ENCODE measurements around the gene RUNX1.

The RUNX1 gene

DNA sequence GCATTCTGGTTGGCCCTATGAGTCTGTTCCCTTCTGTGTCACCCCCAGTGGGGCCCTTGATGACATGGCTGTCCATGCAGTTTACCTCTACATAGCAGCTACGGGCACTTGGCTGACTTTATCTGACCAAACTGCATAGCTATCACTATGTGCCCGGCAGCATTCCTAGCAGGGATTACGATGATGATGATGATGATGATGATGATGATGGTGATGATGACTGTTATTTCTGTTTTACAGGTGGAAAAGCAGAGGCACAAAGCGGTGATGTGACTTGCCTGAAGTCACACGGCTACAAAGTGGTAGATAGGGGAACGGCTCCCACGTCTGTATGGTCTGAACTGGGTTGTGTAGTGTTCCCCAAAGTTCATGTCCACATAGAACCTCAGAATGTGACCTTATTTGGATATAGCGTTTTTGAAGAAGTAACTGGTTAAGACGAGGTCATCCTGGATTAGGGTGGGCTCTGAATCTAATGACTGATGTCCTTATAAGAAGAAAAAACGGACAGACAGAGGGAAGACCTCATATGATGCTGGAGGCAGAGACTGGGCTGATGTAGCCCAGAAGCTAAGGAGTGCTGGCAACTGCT is 57.6 kb downstream of the RUNX1 start:
- no peak for DNase-seq

GRCh38 chr21:34990842-34991241 is 58.3 kb downstream of the RUNX1 start:
- no peak for DNase-seq

- peak in 1 of 5 donors; percentile 76 for DNase-seq
Measured at GRCh38 chr21:34989337-34990151, 59.6 kb downstream of the RUNX1 start.

DNA sequence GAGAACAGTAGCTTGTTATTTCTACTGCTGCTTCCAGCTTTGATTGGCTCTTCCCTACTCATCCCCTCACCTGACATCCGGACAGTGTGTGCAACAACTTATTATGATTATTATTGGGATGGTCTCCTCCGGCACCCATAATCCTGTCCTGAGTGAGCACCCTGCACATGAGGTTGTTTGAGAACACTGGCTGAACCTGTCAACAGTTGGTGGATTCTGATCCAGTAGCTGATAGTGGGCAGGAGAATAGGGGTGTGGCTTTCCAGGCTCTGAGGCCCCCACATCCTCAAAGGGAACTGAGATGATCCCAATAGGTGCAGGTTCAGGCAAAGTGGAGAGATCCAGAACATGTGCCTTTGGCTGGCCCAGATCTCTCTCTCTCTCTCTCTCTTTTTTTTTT is 60.5 kb downstream of the RUNX1 start:
- no peak for DNase-seq

DNA sequence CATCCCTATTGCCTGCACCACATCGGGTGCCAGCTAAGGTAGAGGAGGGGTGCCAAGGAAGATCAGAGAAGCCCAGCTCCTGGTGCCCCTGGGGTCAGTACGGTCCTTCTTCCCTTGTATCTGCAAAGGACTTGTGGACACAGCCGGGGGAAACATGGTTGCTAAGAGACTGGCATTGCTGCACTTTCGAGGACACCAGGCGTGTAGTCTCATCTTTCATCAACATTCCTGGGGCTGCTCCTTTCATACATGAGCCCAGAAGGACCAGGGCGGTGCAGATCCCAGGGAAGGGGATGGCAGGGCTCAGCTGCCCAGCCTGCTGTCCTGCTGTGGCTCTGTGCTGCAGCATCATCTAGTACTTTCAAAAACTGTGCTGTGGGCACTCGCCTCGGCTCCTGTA is 61.0 kb downstream of the RUNX1 start:
- no peak for DNase-seq

DNA sequence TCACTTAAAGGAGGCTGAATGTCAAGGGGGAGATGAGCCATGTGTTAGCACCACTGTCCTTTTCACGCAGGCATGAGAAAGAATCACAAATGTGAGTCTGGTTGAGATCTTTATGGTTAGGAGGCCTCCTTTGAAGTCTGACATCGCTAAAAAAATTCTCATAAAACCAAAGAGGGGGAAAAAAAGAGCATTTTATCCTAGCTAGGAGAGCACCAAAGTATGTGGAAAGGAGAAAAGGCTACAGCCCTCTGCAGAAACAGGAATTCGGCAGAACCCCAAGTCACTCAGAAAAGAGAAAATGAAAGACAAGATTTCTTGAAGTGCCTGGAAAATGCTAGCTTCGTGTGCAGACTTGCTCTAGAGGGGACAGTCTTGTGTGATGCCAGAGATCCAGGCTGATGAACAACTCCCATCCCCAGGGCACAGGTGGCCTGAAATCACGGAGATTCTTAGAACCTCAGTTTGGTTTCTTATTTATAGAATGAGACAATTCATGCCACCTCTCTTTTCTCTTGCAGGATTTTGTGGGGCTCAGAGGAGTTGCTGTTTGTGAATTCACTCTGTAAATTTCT is 61.5 kb downstream of the RUNX1 start:
- no peak for DNase-seq

DNA sequence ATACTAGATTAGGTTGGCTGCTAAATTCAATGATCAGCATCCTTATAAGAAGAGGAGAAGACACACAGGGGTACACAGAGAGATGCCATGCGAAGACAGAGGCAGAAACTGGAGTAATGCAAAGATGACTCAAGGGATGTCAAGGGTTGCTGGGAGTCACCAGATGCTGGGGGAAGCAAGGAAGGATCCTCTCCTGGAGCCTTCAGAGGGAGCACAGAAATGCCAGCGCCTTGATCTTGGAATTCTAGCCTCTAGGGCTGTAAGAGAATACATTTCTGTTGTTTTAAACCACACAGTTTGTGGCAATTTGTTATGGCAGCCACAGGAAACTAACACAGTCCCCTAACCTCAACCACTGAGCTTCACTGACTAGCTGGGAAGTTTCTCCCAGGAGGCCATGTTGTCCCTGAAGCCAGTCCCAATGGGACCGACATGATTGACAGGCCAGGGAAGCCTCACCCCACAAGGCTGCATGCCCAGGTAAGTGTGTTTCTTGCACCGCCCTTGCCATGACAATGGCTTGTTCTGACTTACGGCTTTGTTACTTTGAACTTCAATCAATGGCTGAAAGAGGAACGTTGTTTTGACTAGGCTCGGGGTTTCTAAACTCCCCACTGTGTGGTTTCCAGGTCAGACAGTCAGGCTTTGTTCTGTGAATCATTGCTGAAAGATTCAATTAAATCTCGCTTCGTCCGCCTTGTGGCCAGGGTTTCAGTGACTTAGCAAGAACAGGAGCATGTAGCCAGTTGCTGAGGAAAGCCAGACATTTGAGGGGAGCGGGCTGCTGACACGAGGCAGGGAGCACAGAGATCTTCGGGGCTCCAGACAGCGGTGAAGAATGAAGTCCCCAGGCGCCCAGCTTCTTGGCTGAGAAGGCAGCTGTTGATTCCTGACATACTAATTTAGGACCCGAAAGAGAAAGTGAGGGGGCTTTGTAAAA is 62.3 kb downstream of the RUNX1 start:
- peak in 4 of 5 donors; percentile 42 to 86 (median 44) for DNase-seq

GRCh38 chr21:34984356-34985058 is 64.6 kb downstream of the RUNX1 start:
- DNase-seq = peak in 1 of 5 donors; percentile 27

DNA sequence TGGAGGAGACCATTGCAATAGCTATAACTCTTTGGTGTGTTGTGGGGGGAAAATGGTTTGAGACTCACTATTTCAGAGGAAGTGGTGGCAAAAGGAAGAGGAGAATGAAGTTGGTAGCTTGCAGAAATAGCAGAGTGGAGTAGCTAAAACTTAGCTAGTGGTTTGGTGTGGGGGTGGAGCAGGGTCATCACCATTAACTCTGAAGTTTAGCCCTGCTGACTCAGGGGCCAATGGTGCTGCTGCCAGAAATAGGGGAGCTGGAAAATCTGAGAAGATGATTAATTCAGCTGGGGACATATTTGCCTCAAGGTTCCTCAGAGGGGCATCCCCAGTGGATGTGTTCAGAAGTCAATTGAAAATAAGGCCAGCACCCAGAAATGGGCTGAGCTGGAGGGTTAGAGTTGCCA is 65.4 kb downstream of the RUNX1 start:
- DNase-seq = peak in 1 of 5 donors; percentile 75

- no peak for DNase-seq
Measured at GRCh38 chr21:34981791-34982190, 67.3 kb downstream of the RUNX1 start.

DNA sequence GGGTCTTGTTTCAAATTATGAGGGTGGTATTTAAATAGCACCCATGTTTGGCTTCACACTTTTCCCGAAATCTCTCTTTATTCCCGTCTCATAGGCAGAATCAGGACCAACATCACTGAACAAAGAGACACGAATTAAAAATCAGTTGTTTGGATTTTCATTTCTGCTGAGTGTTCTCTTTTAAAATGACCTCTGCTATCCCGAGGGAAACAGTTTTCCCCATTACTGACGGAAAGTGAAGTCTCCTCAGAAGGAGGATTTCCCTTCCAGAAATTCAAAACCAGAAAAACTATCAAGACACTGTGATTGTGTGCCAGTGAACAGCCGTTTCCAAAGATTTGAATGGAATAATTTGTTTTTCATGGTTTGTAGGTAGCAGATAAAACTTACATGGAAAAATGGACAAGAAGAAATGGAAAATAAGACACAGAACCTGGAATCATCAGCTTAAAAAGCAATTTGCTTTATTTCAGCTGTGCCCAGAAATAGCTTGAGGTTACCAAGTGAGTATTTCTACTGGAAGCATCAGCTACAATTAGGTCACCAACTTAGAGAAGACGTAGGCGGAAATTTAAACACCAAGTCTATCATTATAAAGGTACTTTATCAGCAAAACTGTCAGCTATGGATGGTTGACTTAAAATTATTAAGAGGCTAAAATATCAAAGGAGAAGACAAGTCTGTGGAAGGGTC is 68.5 kb downstream of the RUNX1 start:
- DNase-seq = no peak

GRCh38 chr21:34979383-34979782 is 69.7 kb downstream of the RUNX1 start:
- DNase-seq = no peak

DNA sequence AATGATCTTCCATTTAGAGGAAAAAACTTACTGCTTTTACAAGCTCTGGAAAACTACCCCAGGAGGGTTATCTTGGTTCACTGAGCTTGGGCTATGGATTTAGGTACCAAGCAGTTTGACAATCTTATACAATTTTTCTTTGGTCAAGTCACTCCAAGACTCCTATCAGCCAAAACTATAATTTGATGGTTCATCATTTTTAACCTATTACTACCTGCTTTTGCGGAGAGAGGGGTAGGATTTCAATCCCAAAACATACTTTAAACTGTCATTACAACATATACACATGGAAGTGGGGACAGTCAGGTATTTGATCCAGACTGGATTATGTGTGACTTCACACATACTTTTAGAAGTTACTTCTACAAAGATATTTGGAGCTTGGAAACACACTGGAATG is 71.8 kb downstream of the RUNX1 start:
- no peak for DNase-seq

DNA sequence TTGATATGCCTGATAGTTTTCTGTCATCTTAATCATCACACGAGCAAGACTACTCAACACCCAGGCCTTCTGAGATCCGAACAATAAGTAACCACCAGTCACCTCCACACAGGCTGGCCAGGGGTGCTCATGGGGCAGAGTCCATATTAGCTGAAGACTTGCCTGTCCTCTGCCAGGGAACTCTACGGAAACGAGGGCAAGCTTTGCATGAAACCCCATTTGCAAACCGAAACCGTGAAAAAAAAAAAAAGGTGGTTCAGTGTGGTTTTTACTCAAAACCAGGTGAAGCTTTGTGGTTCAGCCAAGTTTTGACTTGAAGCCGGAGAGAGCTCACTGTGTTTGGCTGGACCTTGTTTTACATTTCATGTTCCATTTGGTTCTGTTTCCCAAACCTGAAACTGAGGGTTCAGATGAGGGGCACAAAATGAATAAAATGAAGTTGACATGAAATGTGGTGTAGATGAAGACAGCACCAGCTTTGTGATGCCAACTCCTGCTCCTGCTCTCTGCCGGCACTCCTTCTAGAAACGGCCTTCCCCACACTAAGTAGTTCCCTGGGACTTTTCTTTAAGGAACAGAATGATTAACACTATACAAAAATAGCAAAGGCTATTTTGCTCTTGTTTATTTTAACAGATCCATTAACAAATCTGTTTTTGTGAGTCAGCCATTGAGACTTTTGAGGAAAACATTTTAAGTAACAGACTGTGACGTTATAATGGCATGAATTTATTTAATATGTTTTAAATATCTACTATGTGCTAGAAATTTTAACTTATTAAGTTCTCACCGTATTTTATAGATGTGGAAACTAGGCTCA is 74.7 kb downstream of the RUNX1 start:
- peak in 4 of 5 donors; percentile 17 to 85 (median 22) for DNase-seq

DNA sequence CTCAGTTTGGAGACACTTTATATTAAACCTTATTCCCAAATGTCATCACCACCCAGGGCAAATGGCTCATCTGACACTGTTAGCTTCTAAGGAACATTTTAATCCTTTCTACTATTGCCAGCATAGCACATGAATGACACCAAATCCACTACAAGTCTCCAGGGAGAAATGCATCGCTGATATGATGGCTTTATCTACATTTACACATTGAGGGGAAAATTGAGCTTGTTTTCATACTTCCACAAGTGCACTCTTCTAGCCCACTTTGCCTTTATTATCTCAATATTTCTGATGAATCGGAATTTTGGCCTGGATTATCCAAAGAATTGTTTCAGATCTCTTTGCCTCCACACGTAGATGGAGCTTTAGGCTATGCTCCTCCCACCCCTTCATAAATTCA is 75.4 kb downstream of the RUNX1 start:
- DNase-seq = no peak

GRCh38 chr21:34971656-34972055 is 77.4 kb downstream of the RUNX1 start:
- no peak for DNase-seq

GRCh38 chr21:34970566-34970965 is 78.5 kb downstream of the RUNX1 start:
- DNase-seq = no peak

DNA sequence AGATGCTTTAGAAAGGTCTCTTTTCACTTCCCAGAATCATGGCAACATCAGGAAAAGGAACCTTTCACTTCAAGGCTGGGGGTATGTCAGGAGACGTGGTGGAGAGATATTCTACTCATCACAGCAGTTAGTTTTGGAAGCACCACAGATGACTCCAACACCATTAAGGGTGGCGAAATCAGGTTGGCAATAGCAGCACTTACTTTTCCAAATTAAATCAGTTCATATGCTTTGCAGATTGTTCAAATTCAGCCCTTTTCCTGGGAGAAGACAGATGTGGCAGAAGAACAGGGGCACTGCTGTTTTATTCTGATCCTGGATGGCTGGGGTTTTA is 79.0 kb downstream of the RUNX1 start:
- DNase-seq = no peak

GRCh38 chr21:34969423-34970166 is 79.5 kb downstream of the RUNX1 start:
- DNase-seq = no peak
